ENCODE results near the gene ITFG2.
"Not testable (repeated sequence)": the region's sequence is repeated elsewhere in the genome, so short reads cannot be mapped to it uniquely, and the experiment has no call there.

ITFG2 gene

DNA sequence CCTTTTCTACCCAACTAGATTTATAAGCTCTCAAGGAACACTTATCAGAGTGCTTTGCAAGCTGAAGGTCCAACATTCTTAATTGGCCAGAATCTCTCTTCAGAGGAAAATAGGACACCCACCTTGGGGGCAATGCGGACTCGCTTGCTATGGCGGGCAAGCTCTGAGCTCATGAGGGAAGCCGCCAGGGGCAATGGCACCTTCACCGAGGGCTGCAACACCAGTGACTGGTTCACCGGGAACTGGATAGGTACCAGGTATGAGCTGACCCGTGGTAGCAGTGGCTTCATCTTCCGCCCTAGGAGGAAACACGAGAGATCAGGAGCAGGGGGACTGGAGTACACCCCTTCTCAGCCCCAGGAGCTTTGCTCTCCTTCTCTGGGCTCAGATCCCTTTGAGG is 51.7 kb downstream of the ITFG2 start:
- no peaks in the 10 kb centered on the region for H3K9me2 ChIP-seq (ENCODE audit: low read depth, low read length)
- no peak overlapping the region for H3K27ac ChIP-seq (ENCODE audit: low read depth, low read length, poor library complexity, severe bottlenecking)
- no peaks in the 10 kb centered on the region for H4K20me1 ChIP-seq (ENCODE audit: insufficient read depth, low read length)
- no peak overlapping the region for H3K4me2 ChIP-seq (ENCODE audit: low read length)
- H2AFZ ChIP-seq (ENCODE audit: low read length) = no peak overlapping the region
- no peaks in the 10 kb centered on the region for H3K4me1 ChIP-seq (ENCODE audit: insufficient read depth, low read length, severe bottlenecking)
- no peaks in the 10 kb centered on the region for H3K27me3 ChIP-seq (ENCODE audit: insufficient read depth, low read length)
- peaks cover 91% of the 10 kb centered on the region for H3K36me3 ChIP-seq (ENCODE audit: insufficient read depth, low read length)
- H3K79me2 ChIP-seq (ENCODE audit: insufficient read depth, low read length) = no peaks in the 10 kb centered on the region
- no peak overlapping the region for H3K9ac ChIP-seq (ENCODE audit: low read length)
- no peak for TF ChIP-seq EZH2 (IDR thresholded peaks at IDR 0.05; ENCODE audit: borderline replicate concordance, low read length)
- TF ChIP-seq, protein P1, sequence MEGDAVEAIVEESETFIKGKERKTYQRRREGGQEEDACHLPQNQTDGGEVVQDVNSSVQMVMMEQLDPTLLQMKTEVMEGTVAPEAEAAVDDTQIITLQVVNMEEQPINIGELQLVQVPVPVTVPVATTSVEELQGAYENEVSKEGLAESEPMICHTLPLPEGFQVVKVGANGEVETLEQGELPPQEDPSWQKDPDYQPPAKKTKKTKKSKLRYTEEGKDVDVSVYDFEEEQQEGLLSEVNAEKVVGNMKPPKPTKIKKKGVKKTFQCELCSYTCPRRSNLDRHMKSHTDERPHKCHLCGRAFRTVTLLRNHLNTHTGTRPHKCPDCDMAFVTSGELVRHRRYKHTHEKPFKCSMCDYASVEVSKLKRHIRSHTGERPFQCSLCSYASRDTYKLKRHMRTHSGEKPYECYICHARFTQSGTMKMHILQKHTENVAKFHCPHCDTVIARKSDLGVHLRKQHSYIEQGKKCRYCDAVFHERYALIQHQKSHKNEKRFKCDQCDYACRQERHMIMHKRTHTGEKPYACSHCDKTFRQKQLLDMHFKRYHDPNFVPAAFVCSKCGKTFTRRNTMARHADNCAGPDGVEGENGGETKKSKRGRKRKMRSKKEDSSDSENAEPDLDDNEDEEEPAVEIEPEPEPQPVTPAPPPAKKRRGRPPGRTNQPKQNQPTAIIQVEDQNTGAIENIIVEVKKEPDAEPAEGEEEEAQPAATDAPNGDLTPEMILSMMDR (IDR thresholded peaks at IDR 0.05; ENCODE audit: low read length) = no peak
- H3F3A ChIP-seq (ENCODE audit: insufficient read depth, low read length) = no peaks in the 10 kb centered on the region
- H3K4me3 ChIP-seq (ENCODE audit: low read depth, low read length, poor library complexity, severe bottlenecking) = no peak overlapping the region
- no peaks in the 10 kb centered on the region for H3K9me3 ChIP-seq (ENCODE audit: low read length)

DNA sequence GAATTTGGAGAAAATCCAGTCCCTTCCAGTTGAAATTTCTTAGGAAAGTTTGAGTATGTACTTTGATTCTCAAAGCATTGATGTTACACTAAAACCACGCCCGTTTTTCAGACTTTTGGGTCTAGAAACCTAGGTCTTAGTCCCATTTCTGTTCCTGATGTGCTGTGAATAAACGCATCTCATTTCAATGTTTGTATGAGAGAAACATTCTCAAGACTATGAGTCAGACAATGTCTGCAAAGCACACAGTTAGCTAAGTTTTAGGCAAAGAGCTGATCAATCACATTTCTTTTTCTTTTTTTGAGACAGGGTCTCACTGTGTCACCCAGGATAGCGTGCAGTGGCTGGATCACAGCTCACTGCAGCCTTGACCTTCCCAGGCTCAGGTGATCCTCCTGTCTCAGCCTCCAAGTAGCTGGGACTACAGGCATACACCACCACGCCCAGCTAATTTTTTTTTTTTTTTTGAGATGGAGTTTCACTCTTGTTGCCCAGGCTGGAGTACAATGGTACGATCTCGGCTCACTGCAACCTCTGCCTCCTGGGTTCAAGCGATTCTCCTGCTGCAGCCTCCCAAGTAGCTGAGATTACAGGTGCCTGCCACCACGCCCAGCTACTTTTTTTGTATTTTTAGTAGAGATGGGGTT is 56.6 kb downstream of the ITFG2 start:
- H4K20me1 ChIP-seq (ENCODE audit: insufficient read depth, low read length); H3K27ac ChIP-seq (ENCODE audit: low read depth, low read length, poor library complexity, severe bottlenecking); H3K9me3 ChIP-seq (ENCODE audit: low read length); H3K9ac ChIP-seq (ENCODE audit: low read length); H3K9me2 ChIP-seq (ENCODE audit: low read depth, low read length); H3K79me2 ChIP-seq (ENCODE audit: insufficient read depth, low read length); H3K27me3 ChIP-seq (ENCODE audit: insufficient read depth, low read length); H3K4me3 ChIP-seq (ENCODE audit: low read depth, low read length, poor library complexity, severe bottlenecking); H3F3A ChIP-seq (ENCODE audit: insufficient read depth, low read length); H3K4me2 ChIP-seq (ENCODE audit: low read length); H2AFZ ChIP-seq (ENCODE audit: low read length); H3K4me1 ChIP-seq (ENCODE audit: insufficient read depth, low read length, severe bottlenecking): not testable (repeated sequence)
- H3K36me3 ChIP-seq (ENCODE audit: insufficient read depth, low read length) = peaks cover 92% of the 10 kb centered on the region
